Activated B cell treated with CpG ODN at 0.5 μM for 24 hours (primary cell): ENCODE data around the gene SH3BP5L. TPM values are rescaled to one million over a fixed set of nuclear protein-coding genes. Genes with fewer than 3 reads are reported as not detected.
A peak's percentile ranks its signal among the peaks of the same experiment; 100 is the strongest.

ENCODE experiments used
- ATAC-seq: fragments of 200-7000 bp; cut with Tn5 transposase; one replicate; pipeline ENCODE4 v1.10.0; 2021; ENCODE audit warnings: low read depth, mild to moderate bottlenecking, moderate library complexity
- CTCF ChIA-PET: fragments of 350-600 bp; sonication (Branson Sonifier 250); formaldehyde crosslinking; loops from one replicate; lab custom pipeline; 2021; ENCODE audit warnings: antibody characterized with exemption; lab: Charles Lee
- POLR2A ChIA-PET: fragments of 350-600 bp; sonication (Branson Sonifier 250); formaldehyde crosslinking; loops from one replicate; lab custom pipeline; 2021; ENCODE audit warnings: antibody characterized with exemption; lab: Charles Lee
- DNase-seq: peaks from one replicate; pipeline ENCODE4 v3.0.0; 2022
- H3K27ac Mint-ChIP-seq: one replicate; pipeline ENCODE4 v1.8.0; 2020; ENCODE audit warnings: mixed read lengths
- H3K27me3 Mint-ChIP-seq: one replicate; pipeline ENCODE4 v1.8.0; 2021; ENCODE audit warnings: mixed read lengths
- H3K36me3 Mint-ChIP-seq: one replicate; pipeline ENCODE4 v1.8.0; 2021; ENCODE audit warnings: low read depth, mixed read lengths
- H3K4me1 Mint-ChIP-seq: one replicate; pipeline ENCODE4 v1.8.0; 2021; ENCODE audit warnings: mixed read lengths
- H3K4me3 Mint-ChIP-seq: one replicate; pipeline ENCODE4 v1.8.0; 2020; ENCODE audit warnings: mild to moderate bottlenecking, mixed read lengths
- H3K9me3 Mint-ChIP-seq: one replicate; pipeline ENCODE4 v1.8.0; 2020; ENCODE audit warnings: mixed read lengths
- intact Hi-C: fragments of 100-400 bp; cut with micrococcal nuclease; formaldehyde crosslinking; loops from one replicate; pipeline ENCODE4 v1.15.1; 2024
- total RNA-seq: library from RNA; stranded (reverse); gene quantifications from 2 replicates; pipeline ENCODE4 v1.2.3, GENCODE V29; 2022
- TF ChIP-seq, protein P1 (sequence below): fragments of 200-600 bp; IDR thresholded peaks from one replicate; pipeline ENCODE4 v1.8.0; 2022; ENCODE audit warnings: antibody characterized with exemption, mild to moderate bottlenecking

The SH3BP5L gene
- total RNA-seq, 1 donor from 2014 or later = 27.3 TPM

DNA sequence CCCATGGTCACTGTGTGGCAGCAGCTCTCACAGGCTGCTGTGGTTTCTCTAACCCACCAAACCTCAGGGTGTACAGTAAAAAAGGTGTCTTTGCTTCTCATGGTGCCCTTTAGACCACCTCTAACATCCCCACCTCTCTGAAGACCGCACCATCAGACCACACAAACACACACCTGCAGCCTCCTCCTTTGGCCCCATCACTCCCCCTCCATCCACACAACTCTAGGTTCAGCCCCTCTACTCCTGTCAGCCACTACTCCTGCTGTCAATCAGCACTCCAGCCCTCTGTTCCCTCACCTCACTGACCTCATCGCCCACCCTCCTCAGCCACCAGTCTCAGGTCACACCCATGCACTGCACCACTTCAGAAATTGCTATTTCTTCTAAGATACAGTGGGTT is 25.7 kb upstream of the SH3BP5L start:
- Mint-ChIP-seq H3K4me1 (peaks cover 14% of the 10 kb centered on the region), H3K27ac (peak overlapping the region; percentile 15), H3K4me3 (no peak overlapping the region), H3K27me3 (no peaks in the 10 kb centered on the region), H3K36me3 (peaks cover 54% of the 10 kb centered on the region), H3K9me3 (no peaks in the 10 kb centered on the region)
- ATAC-seq (no peak), DNase-seq (no peak)
- ChIA-PET POLR2A (interaction anchor here (3.7 kb wide), 1 partner anchor 13 kb away, joined by 22 read pairs; the partner anchor contains the start of gene ZNF672), CTCF (no interaction called here)
- intact Hi-C loops = no loop called here
- TF ChIP-seq, protein P1, sequence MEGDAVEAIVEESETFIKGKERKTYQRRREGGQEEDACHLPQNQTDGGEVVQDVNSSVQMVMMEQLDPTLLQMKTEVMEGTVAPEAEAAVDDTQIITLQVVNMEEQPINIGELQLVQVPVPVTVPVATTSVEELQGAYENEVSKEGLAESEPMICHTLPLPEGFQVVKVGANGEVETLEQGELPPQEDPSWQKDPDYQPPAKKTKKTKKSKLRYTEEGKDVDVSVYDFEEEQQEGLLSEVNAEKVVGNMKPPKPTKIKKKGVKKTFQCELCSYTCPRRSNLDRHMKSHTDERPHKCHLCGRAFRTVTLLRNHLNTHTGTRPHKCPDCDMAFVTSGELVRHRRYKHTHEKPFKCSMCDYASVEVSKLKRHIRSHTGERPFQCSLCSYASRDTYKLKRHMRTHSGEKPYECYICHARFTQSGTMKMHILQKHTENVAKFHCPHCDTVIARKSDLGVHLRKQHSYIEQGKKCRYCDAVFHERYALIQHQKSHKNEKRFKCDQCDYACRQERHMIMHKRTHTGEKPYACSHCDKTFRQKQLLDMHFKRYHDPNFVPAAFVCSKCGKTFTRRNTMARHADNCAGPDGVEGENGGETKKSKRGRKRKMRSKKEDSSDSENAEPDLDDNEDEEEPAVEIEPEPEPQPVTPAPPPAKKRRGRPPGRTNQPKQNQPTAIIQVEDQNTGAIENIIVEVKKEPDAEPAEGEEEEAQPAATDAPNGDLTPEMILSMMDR = no peak

DNA sequence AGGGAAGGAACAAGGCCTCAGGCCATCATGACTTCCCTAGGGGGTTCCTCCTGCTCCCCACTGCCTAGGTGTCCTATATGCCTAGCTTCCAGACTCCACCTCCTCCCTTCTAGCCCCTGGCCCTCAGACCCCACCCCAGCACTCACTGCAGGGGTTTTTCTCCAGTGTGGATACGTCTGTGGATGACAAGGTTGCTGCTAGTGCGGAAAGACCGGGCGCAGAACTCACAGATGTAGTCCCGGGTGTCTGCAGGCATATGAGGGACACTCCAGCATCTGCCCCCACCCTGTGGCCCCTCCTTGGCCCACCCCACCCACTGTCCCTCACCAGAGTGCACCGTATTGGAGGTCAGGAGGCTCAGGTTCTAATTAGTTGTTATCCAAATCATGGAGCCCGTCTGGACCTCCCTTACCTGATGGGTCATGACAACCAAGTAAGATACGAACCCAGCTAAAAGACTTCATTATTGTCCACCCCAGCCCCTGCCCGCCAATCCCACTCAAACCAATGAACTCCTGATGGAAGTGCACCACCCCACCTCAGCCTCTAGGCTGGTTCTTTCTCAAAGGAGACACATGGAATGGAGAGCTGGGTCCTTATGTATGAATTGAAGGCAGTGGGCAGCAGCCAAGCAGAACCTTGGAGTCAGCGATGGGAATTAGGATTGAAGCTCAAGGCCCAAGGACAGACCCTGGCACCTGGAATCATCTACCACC is 25.0 kb upstream of the SH3BP5L start:
- no peaks in the 10 kb centered on the region for H3K27me3 Mint-ChIP-seq
- ATAC-seq (no peak), DNase-seq (no peak)
- peaks cover 57% of the 10 kb centered on the region for H3K36me3 Mint-ChIP-seq
- POLR2A ChIA-PET = interaction anchor here (0.6 to 3.7 kb wide), 2 partner anchors 8 to 12 kb away, joined by 5 to 22 read pairs; partner anchors contain the start of genes ZNF672 and ZNF692
- intact Hi-C loops = no loop called here
- TF ChIP-seq, protein P1 = no peak
- no peak overlapping the region for H3K27ac Mint-ChIP-seq
- CTCF ChIA-PET = no interaction called here
- H3K4me3 Mint-ChIP-seq = no peak overlapping the region
- H3K4me1 Mint-ChIP-seq = peaks cover 11% of the 10 kb centered on the region
- H3K9me3 Mint-ChIP-seq = no peaks in the 10 kb centered on the region

DNA sequence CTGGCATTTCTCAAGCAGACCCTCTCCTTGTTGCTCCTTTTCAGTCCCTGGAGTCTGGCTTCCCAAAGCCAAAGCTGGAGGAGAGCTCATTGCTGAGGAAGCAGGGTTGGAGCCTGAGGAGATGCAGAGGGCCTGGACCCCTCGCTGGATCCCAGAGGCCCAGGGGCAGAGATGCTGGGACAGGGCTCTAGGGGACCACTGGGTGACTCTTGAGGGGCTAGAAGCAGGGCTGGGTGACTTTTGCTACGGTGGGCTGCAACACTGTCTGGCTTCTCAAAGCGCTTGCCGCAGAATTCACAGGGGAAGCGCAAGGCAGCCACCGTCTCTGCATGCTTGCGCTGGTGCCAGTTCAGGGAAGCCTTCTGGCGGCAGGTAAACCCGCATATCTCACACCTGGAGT is 24.4 kb upstream of the SH3BP5L start:
- Mint-ChIP-seq H3K9me3 (no peaks in the 10 kb centered on the region), H3K27ac (no peak overlapping the region), H3K36me3 (peaks cover 62% of the 10 kb centered on the region), H3K27me3 (no peaks in the 10 kb centered on the region), H3K4me3 (no peak overlapping the region), H3K4me1 (peaks cover 11% of the 10 kb centered on the region)
- TF ChIP-seq, protein P1 = no peak
- ATAC-seq = no peak
- POLR2A ChIA-PET = interaction anchor here (0.6 to 3.7 kb wide), 2 partner anchors 9 to 11 kb away, joined by 5 to 22 read pairs; partner anchors contain the start of genes ZNF672 and ZNF692
- no peak for DNase-seq
- CTCF ChIA-PET = no interaction called here
- intact Hi-C loops = no loop called here

DNA sequence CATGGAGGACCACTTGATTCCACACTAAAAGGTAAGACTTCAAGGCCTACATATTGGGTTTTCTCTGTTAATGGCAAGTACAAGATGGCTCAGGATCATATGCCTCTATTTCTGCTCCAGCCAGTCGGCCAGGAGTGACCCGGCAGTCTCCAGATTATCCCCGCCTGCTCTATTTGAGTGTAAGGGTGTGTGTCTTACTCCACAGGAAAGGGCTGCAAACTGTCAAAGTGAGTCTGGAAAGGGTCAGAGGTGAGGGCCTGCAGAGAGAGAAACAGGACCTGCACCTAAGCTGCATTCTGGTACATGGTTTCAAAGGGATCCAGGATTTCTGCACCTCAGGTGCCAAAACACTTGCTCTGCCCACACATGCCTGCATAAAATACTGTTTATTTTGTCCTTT is 23.9 kb upstream of the SH3BP5L start:
- DNase-seq = no peak
- H3K27ac Mint-ChIP-seq = no peak overlapping the region
- ChIA-PET CTCF (no interaction called here), POLR2A (interaction anchor here (3.7 kb wide), 1 partner anchor 11 kb away, joined by 22 read pairs; the partner anchor contains the start of gene ZNF672)
- no peak for ATAC-seq
- H3K9me3 Mint-ChIP-seq = no peaks in the 10 kb centered on the region
- H3K36me3 Mint-ChIP-seq = peaks cover 61% of the 10 kb centered on the region
- H3K4me1 Mint-ChIP-seq = peaks cover 9% of the 10 kb centered on the region
- no peaks in the 10 kb centered on the region for H3K27me3 Mint-ChIP-seq
- no peak overlapping the region for H3K4me3 Mint-ChIP-seq
- TF ChIP-seq, protein P1 = no peak
- intact Hi-C loops = no loop called here

DNA sequence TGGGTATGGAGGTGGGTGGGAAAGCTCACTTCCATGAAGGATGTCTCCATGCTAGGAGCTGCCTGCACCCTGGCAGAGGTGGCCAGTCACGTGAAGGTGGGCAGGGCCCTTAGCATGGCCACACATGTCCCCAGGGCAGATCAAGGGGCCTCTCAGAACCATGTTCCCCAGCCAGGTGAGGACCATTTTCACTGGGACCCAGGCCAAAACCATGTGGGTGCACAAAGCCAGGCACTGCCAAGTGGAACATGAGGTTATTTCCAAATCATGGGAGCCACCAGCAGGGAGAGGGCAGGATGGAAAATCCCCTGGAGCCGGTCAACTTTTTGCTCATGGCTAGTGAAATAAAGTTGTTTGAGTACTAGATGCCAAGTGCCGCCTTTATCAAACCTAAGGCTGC is 23.4 kb upstream of the SH3BP5L start:
- Mint-ChIP-seq H3K9me3 (no peaks in the 10 kb centered on the region), H3K4me1 (peaks cover 4% of the 10 kb centered on the region), H3K27ac (no peak overlapping the region), H3K27me3 (no peaks in the 10 kb centered on the region), H3K36me3 (peaks cover 60% of the 10 kb centered on the region), H3K4me3 (no peak overlapping the region)
- no peak for ATAC-seq
- ChIA-PET POLR2A (no interaction called here), CTCF (no interaction called here)
- TF ChIP-seq, protein P1 = no peak
- DNase-seq = no peak
- intact Hi-C loops = no loop called here
